GM19099 (cell line): ENCODE measurements around the gene ZXDC.

Experiments used
- POLR2A ChIP-seq: IDR thresholded peaks from 3 replicates; pipeline ENCODE4 v1.6.1; 2011; ENCODE audit warnings: low read depth; ENCODE audit not compliant: insufficient read length; ENCODE audit errors: extremely low read depth

ZXDC gene

DNA sequence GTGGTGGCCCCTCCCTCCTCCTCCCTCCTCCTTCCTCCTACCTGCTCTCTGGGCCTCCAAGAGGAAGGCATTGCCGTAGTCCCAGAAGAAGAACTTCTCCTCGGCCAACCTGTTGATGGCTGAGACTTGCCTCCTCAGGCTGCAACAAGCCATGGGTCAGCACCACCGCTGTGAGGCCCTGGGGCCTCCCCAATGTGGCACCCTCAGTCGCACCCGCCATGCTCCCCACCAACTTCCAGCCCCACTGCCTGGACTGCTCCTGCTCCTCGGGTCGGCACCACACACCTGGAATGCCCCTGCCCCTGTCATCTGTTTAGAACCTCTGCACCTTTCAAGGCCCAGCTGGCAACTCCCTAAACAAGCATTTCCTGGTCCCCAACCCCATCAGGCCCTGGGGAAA lies 24.3 kb upstream of the ZXDC start:
- no peak for TF ChIP-seq POLR2A

GRCh38 chr3:126499401-126499800 lies 23.7 kb upstream of the ZXDC start:
- no peak for TF ChIP-seq POLR2A

DNA sequence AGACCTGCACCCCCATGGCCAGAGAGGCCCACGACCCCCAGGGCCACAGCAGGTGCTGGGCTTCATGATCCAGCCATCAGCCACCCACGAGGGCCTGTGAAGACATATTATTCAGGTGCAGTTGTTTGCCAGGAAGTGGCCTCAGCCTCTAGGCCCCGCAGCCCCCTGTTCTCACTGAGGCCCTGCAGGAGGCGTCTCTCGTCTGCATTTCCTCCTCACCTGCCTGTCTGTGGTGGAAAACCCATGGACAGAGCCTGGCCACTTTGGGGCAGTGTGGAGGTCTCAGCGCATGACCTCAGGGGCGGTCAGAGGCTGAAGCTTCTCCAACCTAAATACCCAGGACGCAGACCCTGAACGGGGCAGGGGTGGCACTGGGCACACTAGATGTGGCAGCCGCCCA lies 23.2 kb upstream of the ZXDC start:
- TF ChIP-seq POLR2A, result no peak

DNA sequence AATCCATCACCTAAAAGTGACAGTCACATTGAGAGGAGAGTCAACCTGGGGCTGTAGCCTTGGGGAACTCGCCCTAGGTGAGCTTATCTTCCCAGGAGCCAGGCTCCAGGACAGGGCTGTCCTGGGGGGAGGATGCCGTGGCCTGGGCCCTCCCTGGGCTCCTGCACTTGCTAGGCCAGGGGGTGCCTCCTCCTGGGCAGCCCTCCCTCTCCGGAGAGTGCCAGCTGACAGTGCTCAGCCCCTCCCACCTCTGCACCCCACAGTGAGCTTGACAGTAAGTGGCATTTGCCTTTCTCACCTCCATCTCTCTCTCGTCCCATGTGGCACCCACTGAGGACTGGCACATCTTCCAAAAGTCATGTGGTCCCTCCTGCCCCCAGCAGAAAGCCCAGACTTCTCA lies 22.8 kb upstream of the ZXDC start:
- TF ChIP-seq POLR2A, result no peak

DNA sequence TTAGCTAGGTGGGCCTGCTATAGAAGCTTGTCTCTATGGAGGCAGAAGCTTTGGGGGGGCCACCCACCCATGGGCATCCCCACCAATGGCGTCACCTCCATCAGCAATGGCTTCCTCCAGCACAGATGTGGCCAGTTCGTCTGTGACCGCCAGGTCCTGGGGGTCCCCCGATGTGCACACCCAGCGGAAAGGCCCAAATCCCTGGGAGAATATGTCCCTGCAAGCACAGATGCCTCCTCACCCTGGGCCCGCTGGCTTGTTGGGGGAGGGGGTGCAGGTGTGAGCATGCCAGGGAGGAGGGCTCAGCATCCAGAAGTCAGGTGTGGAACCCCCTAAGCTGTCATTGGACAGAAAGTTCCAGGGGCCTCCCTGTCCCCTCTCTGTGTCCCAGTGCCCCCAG lies 22.3 kb upstream of the ZXDC start:
- TF ChIP-seq POLR2A, result no peak

- TF ChIP-seq POLR2A, result no peak
Measured at GRCh38 chr3:126496894-126497850, 21.5 kb upstream of the ZXDC start.

GRCh38 chr3:126495786-126496185 lies 20.1 kb upstream of the ZXDC start:
- no peak for TF ChIP-seq POLR2A

- no peak for TF ChIP-seq POLR2A
Measured at GRCh38 chr3:126494970-126495230, 19.2 kb upstream of the ZXDC start.

GRCh38 chr3:126494204-126494969 lies 18.7 kb upstream of the ZXDC start:
- no peak for TF ChIP-seq POLR2A

- TF ChIP-seq POLR2A, result no peak
Measured at GRCh38 chr3:126493739-126494138, 18.0 kb upstream of the ZXDC start.

DNA sequence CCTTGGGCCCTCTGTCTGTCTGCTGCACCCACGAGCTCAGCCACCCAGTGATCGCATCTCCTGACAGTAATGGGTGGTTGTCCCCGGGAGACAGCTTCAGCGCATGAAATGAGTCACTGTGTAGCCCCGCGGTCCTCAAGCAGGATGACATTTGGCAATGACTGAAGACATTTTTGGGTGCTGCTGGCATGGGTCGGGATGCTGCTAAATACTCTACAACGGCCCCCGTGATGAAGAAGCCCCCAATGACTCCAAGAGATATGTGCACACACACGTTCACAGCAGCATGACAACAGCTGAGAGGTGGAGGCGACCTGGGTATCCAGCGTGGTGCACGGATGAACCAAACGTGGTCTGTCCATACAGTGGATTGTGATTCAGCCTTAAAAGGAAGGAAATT lies 17.4 kb upstream of the ZXDC start:
- TF ChIP-seq POLR2A, result no peak

DNA sequence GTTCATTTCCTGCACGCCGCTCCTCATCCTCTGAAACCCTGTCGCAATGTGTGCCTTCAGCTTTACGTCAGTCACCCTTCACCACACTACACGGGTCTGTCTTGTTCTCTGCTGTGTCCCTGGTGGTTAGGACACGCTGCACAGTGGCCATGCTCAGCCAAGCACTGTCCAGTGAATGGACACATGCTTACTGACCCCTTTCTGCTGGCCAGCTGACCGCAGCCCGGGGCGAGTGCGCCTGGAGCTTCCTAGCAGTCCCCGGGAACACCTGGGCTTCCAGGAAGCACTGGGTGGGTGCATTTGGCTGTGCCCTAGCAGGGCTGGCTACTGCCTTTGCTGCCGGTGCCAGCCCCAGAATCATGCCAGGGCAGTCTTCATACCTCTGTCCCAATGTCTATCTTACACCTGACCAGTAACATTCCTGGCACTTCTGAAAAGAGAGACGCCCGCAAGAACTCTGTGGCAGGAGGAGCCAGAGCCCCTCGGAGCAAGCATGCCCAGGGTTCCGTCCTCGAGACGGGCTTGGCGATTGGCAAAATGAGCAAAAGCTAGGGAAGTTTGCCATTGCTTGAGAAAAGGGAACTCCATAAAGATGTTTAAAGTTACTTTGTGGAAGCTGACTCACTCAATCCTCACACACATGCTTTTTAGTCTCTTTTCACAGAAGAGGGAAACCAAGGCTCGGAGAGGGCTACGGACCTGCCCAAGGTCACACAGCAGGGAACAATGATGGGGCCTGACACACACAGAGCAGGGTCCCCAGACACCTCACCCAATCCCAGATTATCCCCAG lies 15.7 kb upstream of the ZXDC start:
- no peak for TF ChIP-seq POLR2A

GRCh38 chr3:126490619-126491018 lies 14.9 kb upstream of the ZXDC start:
- TF ChIP-seq POLR2A, result no peak

DNA sequence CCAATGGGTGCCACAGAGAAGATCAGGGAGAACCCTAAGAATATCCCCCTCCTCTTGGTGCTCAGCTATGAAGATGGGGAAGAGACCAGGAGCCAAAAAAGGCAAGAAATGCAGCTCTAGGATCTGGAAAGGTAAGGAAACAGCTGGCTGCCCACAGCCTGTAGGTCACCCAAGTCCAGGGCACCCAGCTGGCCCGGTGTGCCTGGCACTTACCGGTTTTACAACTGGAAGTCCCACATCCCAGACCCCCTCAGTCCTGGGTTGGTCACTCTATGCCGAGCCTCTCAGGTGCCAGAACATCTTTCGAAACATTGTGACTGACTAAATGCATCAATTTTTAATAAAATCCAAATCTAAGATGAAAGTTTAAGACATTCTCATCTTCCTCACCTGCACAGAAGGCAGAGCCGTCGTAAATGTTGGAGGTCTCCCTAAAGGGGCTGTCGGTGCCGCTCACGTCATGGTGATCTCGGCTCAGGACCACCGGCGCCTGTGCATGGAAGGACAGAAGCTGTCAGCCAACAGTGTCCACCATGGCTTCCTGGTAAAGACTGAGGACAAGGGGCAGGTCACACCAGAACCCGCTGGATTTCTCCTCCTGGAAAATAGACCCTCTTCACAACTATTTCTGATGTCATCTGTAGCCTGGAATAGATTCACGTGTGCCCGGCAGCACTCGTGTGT lies 13.3 kb upstream of the ZXDC start:
- TF ChIP-seq POLR2A, result no peak

- TF ChIP-seq POLR2A, result no peak
Measured at GRCh38 chr3:126488185-126488584, 12.5 kb upstream of the ZXDC start.
